Measurements from ENCODE around the gene GALNT14.

Gene GALNT14

DNA sequence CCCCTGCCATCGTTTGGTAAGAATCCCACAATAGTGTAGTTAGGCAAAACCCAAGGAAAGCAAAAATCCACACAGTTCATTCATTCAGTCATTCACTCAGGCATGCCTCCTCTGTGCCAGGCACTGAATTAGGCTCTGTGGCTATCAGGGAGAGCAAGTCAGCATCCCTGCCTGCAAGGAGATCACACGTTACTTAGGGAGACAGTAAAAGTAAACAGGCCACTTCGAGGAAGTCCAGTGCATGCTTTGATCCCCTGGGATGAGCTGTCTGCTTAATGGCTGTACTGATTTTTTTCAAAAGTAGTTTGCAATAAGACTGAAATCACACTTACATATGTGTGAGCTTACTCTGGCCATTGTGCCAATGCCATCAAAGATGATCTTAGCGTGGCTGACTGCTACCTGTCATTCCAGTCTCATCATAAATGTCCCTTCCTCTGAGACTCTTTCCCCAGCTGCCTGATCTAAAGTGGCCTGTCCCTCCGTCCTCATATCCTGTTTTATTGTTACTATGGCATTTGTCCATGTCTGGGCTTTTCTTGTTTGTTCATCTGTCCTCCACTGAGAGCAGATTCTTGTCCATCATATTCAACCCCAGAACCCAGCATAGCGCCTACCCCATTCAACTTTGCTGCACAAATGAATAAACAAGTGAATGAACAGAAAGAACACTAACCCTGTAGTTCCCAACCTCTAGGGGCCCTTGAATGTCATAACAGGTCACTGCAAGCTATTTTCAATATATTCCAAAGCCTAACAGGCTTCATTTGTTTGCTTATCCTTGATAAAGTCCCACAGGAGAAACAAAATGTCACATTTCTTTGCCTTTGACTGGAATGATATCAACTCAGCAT is 84.1 kb downstream of the GALNT14 start:
- no peak for FAIRE-seq

DNA sequence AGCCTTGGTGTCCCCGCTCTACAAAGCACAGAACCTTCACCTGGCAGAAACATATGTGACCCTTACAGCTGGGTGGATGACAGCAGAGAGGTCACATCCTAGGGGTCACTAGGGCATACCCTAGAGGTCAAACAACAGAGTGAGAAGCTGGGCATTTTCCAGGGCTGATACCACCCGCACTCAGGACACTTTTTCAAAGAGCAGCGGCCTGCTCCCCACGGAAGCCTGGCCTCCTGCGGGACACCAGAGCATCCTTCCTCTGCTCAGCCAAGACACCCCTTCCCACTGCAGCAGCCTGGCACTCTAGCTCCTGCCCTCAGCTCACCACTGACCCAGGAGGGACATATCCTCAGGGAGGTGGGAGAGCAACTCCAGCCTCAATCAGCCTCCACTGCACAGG is 86.0 kb downstream of the GALNT14 start:
- no peak for FAIRE-seq

DNA sequence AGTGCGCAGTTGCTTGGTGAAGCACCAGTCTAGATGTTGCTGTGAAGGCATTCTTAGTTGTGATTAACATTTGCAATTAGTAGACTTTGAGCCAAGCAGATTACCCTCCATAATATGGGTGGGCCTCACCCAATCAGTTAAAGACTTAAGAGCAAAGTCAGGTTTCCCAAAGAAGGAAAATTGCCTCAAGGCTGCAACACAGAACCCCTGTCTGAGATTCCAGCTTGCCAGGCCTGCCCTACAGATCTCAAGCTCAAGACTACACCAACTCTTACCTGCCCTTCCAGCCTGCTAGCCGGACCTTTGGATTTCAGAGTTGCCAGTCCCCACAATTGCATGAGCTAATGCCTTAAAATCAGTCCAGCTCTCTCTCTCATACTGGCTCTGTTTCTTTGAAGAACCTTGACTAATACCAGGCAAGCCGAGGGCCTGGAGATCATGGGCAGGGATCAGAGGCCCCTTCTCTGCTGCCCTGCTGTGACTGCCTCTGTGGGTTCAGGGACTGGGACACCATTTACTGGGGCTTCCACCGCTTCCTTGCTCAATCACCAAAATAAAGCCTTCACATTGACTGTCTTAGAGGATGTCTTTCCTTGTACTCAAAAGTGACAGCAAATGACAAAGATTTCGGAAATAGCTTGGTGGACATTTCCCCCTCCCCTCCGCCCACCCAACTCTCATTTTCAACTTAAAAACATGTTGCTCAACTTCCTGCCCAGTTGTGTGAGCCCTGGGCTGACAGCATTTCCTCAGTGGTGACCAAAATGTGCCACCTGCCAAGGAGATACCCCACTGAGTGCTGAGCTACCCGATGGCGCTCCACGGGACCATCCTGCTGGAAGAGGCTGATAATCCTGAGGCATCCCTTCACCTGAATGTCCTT is 86.7 kb downstream of the GALNT14 start:
- no peak for FAIRE-seq

DNA sequence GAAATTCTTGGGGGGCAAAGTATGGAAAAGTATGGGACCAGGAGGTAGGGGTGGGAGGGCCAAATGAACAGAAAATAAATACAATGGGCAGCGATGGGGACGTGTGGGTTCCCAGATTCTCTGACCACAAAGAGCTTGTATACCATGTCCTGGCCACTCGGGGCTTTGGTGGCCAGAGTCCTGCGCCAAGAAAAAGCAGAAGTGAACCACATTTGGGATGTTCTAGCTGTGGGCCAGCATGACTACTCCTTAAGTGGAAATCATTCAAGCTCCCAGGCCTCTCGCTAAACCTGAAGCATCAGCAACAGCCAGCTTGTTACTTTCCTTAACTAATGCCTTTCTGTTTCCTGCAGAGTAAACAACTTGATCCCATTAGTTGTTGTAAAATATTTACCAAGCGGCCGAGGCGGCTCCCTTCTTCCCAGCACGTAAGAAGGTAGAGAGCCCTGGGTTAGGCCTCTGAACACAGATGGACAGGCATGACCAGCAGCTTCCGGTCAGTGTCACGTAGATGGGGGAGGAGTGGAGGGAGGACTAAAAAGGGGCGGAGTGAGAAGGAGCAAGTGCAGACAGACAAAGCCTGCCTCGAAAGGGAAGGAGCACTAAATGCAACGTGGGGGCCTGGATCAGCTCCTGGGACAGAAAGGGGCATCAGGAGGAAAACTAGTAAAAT is 88.2 kb downstream of the GALNT14 start:
- FAIRE-seq: no peak

DNA sequence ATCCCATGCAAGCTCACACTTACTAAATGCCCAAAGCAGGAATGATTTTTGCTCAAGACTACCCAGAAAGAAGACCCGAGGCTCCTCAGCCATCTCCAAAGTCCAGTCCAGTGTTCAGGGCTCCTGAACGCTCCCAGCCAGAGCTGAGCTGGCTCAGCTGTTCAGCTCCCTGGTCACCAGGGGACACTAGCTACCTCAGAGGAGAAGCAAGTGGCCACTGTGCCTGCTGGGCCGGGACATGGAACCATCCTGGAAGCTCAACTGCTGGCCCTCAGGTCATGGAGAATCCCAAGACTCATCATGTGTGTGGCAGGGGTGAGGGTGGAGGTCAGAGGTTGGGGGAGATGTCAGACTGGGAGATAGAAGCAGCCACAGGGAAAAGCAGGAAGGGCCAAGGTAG is 89.0 kb downstream of the GALNT14 start:
- FAIRE-seq: no peak

DNA sequence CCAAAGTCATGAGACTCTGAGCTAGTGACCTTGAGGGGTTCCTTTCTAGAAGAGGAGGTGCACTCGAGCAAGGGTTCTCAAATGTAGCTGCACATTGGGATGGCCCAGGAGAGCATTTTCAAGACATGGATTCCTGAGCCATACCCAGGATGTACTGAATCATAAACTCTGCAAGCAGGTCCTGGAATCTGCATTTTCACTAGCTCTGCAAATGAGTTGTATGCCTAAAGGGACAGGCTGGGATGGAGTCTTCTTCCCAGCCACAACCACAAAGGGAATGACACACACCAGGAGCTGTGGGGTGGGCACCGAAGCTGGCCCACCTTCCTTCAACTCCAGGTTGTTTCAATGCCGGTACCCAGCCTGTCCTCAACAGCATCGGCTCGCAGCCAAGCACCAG is 90.6 kb downstream of the GALNT14 start:
- no peak for FAIRE-seq

DNA sequence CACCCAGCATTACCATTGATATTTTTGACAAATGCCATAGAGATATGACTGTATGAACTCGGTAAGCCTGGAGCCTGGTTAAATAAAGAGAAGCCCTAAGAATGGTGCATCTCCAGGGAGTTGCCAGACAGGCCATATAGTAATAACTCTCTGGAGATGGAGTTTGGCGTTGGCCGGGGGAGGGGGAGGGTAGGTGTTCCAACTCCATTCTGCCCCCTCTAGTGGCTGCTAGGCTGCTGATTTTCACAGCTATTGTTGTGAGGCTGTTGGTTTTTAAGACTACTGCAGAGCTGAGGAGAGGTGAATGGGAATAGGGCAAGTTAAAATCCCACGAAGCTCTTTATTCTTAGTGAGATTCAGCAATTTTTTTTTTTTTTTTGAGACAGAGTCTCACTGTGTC is 99.9 kb downstream of the GALNT14 start:
- FAIRE-seq: no peak

DNA sequence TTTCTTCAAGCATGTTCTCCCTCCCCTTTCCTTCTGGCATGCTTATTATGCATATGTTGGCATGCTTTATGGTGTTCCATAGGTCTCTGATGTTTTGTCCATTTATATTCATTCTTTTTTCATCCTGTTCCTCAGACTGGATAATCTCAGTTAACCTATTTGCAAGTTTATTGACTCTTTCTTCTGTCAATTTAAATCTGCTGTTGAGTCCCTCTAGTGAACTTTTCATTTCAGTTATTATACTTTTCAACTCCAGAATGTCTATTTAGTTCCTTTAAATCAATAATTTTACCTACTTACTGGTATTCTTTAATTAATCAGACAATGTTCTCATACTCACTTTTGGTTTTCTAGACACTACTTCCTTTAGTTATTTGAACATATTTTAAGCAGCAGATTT is 101.2 kb downstream of the GALNT14 start:
- FAIRE-seq: no peak

DNA sequence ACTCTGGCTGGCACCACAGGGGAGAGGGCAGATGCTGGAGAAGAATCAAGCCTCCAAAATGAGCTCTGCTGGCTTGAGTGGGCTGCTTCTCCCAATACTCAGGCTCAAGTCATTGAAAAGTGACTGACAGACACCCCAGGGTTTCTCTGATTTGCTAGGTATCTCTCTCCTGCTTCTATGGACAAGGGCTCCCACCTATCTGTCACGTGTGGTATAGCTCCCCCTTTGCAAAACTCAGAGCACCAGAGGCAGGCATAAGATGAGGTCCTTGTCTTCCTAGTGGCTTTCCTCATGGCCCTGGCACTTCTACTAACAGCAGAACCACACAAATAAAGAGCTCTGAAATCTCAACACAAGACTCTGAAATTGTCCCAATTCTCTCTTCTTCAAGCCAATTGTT is 105.2 kb downstream of the GALNT14 start:
- FAIRE-seq: no peak

DNA sequence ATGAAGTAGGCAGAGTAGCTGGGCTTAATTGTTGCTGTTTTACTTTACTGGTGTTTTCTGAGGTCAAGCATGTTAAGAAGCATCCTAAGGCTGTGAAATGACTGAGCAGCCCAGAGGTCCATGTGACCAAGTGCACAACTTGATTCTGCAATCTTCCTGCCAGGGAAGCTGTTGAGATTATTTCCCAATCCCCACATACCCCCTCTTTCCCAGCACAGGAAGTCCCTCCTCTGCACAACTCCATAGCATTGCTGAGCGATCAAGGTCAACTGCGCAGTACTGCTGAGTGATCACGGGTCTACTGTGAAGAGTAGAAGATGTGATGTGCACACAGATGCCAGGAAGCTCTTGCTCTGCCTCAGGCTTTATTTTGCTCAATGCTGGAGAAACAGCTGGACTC is 105.8 kb downstream of the GALNT14 start:
- FAIRE-seq: no peak

DNA sequence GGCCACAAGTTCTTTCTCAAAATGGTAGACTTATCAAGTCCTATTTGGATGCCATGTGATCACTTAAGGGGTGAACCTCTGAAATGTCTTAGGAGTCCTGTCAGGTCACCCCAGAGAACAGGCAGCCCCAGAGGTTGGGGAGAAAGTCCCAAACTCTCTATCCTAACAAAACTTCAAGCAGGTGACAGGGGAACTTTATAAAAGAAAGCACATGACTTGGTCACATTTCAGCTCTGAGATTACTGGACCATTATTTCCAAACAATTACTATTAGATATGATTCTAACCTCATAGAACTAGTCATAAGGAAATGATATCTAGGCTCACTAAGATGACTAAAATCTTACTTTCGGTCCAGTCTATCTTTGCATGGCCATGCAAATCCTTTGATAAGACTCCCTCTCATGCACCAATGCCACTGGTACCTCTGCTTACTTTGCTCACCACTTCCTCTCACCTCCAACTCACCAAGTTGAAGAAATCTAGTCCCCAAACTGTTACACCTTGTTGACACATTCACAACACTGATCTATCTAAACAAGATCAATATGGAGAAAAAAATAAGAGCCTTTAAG is 107.0 kb downstream of the GALNT14 start:
- no peak for FAIRE-seq

DNA sequence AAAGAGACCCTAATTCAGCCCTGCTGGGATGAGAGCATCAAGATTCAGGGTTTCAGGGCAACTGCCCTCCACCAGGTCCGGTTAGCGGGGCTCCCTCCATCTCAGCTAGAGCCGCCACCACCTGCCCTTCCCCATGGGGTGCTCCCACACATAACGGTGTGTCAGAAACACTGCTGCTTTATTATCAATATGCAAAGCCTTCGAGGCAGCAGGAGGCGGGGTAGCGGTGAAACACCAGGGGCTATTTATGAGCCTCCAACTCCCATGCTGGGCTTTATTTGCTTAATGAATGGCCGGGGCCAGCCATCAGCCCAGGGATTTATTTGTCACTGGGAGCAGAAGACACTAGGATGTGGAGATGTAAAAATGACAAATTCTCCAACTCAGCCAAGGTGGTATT is 109.8 kb downstream of the GALNT14 start:
- FAIRE-seq: no peak

DNA sequence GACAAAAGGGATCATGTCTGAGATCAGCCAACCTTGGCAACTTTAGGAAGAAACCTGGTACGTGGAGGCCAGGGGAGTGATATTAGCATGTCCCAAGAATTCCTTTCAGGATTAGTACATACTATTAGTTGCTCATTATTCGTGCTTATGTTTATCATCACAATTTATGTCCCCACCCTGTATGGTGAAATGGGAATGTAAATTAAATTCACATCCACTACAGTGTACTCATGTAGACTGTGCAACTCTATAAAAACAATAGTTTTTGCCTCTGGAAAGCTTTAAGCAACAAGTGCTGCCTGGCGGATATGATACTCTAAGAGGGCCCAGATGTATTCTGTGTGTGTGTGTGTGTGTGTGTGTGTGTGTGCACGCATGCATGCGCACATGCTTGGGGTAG is 110.7 kb downstream of the GALNT14 start:
- FAIRE-seq: no peak

DNA sequence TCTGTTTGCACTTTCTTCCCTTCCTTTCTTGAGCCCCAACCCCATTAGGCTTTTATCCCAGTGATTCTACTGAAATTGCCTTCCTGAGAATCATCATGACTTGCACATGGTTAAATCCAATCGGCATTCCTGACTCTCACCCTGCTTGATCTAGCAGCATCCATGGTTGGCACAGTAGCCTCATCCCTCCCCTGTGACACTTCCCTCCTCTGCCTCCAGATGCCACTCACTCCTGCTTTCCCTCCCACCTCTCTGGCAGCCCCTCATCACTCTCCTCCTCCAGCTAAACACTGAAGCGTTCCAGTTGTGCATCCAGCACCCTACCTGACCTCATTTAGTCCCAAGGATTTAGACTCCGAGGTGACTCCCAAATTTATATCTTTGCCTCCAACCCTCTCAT is 114.7 kb downstream of the GALNT14 start:
- FAIRE-seq: no peak

DNA sequence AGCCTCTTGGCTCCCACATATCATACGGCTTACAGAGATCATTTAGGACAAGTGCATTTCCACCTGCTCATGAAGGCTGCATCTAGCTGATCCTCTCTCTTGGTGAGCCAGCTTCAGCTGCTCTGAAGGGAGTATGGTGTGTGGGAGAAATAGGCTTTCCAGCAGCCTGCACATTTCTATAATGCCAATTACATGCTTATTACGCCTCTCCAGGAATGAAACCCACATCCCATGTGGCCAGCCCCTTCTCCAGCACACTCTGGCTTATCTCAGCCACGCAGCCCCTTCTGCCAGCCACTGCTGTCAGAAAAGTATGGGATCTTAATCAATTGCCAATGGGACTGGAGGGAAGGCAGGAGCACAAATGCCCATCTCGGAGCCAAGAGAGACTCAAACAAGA is 117.5 kb downstream of the GALNT14 start:
- no peak for FAIRE-seq

DNA sequence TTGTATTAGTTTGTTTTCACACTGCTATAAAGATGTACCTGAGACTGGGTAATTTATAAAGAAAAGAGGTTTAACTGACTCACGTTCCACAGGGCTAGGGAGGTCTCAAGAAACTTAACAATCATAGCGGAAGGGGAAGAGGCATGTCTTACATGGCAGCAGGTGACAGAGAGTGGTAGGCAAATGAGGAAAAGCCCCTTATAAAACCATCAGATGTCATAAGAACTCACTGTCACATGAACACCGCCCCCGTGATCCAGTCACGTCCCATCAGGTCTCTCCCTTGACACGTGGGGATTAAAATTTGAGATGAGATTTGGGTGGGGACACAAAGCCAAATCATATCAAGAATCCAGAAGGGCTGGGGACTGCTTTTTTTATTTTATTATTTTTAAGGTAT is 120.0 kb downstream of the GALNT14 start:
- FAIRE-seq: no peak

DNA sequence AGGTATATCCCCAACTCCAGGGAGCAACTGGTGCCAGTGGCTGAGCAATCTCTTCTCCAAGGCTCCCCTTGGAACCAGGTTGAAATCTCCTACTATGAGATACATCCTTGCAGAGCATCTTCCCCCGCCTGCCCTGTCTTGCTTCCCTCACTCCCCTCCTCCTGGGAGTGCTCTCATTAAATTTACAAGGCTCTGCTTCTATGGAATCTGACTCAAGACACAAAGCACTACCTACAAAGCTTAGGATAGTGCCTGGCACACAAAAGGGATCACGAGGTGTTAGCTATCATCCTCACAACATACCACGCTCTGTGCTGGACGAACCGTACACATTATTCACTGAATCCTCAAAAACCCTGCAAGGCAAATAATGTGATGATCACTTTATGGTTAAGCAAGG is 121.6 kb downstream of the GALNT14 start:
- FAIRE-seq: no peak

DNA sequence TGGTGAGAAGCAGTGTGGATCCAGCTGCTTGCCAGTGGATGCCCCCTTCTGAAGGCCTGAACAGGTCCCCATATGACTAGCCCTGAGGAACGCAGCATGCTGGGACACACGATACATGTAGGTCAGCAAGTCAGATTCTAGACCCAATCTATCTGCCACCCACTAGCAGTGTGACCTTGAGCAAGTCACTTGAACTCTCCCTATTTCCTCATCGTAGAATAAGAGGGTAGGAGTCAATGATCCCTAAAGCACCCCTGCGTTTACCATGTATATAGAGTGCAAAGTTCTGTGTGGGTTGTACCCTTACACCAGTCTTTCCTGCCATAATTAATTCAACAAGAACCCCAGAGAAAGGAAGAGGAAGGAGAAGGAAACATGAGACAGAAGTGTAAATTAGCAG is 123.7 kb downstream of the GALNT14 start:
- no peak for FAIRE-seq

DNA sequence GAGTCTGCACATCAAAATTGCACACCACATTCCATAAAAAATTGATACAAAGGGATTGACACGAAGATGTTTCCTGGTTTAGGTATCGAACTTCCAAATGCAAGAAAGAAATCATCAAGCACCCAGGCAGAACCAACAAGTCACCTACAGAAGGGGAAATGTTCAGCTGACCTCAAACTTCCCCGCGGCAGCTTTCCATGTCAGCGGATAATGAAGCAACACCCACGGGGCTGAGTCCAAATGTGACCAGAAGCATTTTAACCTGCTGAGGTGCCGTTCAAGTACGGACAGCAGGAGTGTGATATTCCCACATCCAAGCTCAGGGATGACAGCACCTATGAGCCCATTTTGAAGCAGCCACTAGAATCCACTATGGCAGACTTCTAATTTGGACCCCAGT is 124.9 kb downstream of the GALNT14 start:
- no peak for FAIRE-seq

DNA sequence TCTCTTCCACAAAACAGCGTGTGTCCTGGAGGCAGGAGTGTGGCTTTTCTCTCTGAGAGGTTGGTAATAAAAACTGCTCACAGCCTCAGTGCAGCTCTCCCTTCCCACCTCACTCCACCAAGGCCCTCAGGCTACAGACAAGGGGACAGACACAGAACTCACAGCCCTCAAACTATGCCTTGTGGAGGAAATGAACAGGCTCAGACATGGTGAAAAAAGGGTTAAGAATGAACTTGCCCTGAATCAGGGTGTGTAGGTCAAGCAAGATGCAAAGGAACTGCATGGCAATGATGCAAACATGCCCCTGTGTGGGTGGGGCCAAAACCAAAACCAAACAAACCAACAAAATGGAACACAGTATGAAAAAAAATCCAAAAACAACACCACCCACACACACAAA is 125.8 kb downstream of the GALNT14 start:
- no peak for FAIRE-seq

DNA sequence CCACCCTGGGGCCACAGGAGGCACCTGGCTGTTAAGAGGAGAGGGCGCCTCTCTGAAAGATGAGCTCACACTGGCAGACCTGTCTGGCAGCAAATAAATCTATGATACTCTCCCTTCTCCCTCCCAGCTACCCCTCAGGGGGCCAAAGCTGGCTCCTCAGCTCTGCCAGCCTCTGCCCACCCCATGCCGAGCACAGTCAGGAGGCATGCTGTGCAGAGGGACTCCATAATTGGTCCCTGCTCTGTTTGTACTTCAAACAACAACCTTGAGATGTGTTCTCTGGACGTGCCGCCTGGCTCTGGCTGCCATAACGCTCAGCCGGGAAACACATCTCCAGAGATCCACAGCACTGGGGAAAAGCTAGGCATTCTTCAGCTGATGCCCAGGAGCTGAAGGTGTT is 126.7 kb downstream of the GALNT14 start:
- no peak for FAIRE-seq

DNA sequence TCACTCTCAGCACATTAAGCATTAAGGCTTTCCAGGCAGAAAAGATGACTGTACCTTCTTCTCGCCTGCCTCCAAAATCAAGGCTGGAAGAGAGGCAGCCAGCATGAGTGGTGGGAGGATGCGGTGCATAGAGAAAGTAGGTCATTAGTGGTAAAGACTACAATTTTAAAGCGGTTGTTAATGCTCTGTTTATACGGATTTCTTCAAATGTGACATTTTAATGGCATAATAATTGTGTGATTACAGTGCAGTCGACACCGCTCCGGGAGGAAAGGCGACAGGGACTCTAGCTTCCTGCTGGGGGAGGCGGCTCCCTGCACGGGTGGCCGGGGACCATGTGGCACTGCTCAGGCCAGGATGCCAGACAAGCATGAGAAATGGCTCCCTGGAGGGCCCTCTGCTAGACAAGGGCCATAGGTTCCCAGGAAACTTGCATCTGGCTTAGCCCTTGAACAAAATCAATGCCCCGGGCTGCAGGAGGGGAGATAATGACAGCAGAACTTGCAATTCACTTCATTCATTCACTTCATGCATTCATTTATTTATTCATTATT is 129.6 kb downstream of the GALNT14 start:
- FAIRE-seq: no peak

DNA sequence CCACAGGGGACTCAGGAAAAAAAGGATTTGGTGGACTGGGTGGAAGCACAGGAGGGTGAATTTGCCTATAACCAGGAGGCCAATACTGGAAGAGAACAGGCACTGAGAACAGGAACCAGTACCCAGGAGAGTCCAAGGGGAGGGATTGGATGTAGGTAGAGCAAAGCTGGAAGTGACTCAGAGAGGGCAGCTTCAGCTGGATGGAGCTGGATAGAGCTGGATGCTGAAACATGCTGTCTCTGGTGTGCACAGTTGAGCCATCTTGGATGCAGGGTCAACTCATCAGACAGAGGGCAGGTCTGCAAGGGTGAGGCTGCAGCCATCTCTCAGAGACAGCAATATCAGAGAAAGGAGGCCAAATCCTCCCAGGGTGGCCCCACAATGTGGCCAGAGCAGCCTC is 134.0 kb downstream of the GALNT14 start:
- FAIRE-seq: no peak
